PC-3 (cell line): Measurements from ENCODE around the gene SKOR2.

ENCODE experiments used
- EZH2phosphoT487 ChIP-seq: fragments of 300-600 bp; sonication (generic); IDR thresholded peaks from 2 replicates; pipeline ENCODE4 v1.6.1; 2018; ENCODE audit warnings: mild to moderate bottlenecking, antibody characterized with exemption, low read length, borderline replicate concordance
- TF ChIP-seq, protein P1 (sequence below): fragments of 300-600 bp; sonication (generic); conservative IDR thresholded peaks from 2 replicates; pipeline ENCODE4 v1.5.1; 2017; ENCODE audit warnings: antibody characterized with exemption, low read depth, mild to moderate bottlenecking, low read length

DNA sequence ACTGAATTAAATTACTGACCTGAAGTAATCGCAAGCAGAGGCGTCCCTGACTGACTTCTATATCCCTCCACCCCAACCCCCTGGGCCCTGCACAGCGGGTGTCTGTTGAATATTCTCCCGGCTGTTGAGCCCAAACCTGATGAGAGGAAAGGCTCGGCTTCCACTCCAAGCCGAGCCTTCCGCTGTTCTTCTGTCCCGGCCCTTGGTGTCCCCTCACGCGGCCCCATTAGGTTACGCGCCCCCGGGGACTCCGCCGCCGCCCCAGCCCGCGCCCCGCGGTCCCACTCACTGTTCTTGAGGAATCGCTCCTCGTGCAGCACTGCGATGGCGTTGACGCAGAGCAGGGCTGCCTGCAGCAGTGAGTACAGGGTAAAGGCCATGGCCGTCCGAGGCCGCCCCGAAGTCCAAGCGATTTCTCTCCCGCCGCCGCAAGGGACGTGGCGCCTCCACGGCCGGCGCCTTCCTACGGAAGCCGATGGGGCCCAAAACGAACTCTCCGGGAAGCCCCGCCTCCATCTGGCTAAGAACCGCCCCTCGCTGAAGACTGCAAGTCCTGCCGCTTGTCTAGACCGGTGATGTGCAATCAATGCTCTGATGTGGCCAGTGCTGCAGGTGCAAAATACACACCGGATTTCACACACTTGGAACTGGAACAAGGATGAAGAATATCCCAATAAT lies 75.4 kb downstream of the SKOR2 start, which contains the start of gene IER3IP1:
- TF ChIP-seq, protein P1, sequence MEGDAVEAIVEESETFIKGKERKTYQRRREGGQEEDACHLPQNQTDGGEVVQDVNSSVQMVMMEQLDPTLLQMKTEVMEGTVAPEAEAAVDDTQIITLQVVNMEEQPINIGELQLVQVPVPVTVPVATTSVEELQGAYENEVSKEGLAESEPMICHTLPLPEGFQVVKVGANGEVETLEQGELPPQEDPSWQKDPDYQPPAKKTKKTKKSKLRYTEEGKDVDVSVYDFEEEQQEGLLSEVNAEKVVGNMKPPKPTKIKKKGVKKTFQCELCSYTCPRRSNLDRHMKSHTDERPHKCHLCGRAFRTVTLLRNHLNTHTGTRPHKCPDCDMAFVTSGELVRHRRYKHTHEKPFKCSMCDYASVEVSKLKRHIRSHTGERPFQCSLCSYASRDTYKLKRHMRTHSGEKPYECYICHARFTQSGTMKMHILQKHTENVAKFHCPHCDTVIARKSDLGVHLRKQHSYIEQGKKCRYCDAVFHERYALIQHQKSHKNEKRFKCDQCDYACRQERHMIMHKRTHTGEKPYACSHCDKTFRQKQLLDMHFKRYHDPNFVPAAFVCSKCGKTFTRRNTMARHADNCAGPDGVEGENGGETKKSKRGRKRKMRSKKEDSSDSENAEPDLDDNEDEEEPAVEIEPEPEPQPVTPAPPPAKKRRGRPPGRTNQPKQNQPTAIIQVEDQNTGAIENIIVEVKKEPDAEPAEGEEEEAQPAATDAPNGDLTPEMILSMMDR = no peak
- TF ChIP-seq EZH2phosphoT487 = no peak
